Ishikawa (cell line): ENCODE data around the gene LAMB3.

Experiments used
- CEBPB ChIP-seq: IDR thresholded peaks from 2 replicates; pipeline ENCODE4 v1.6.1; 2012
- CREB1 ChIP-seq: IDR thresholded peaks from 2 replicates; pipeline ENCODE4 v1.6.1; 2012; ENCODE audit warnings: low read depth
- EGR1 ChIP-seq: IDR thresholded peaks from 2 replicates; pipeline ENCODE4 v1.6.1; 2012
- EP300 ChIP-seq: IDR thresholded peaks from 2 replicates; pipeline ENCODE4 v1.6.1; 2012; ENCODE audit warnings: borderline replicate concordance
- FOXM1 ChIP-seq: IDR thresholded peaks from 2 replicates; pipeline ENCODE4 v1.6.1; 2012; ENCODE audit warnings: low read depth, borderline replicate concordance
- NFIC ChIP-seq: IDR thresholded peaks from 2 replicates; pipeline ENCODE4 v1.6.1; 2012
- RAD21 ChIP-seq: IDR thresholded peaks from 2 replicates; pipeline ENCODE4 v1.6.1; 2012; ENCODE audit warnings: low read depth
- TAF1 ChIP-seq: IDR thresholded peaks from 2 replicates; pipeline ENCODE4 v1.6.1; 2012; ENCODE audit warnings: low read depth, mild to moderate bottlenecking
- TCF12 ChIP-seq: IDR thresholded peaks from 2 replicates; pipeline ENCODE4 v1.6.1; 2012; ENCODE audit warnings: low read depth
- TEAD4 ChIP-seq: IDR thresholded peaks from 2 replicates; pipeline ENCODE4 v1.6.1; 2012
- YY1 ChIP-seq: IDR thresholded peaks from 2 replicates; pipeline ENCODE4 v1.6.1; 2012; ENCODE audit warnings: low read depth
- ZBTB7A ChIP-seq: IDR thresholded peaks from 2 replicates; pipeline ENCODE4 v1.6.1; 2012; ENCODE audit warnings: low read depth
- TF ChIP-seq, protein P1 (sequence below): IDR thresholded peaks from 2 replicates; pipeline ENCODE4 v1.6.1; 2012
- TF ChIP-seq, protein P2 (sequence below): IDR thresholded peaks from 2 replicates; pipeline ENCODE4 v1.6.1; 2012
- TF ChIP-seq, protein P3 (sequence below): IDR thresholded peaks from 2 replicates; pipeline ENCODE4 v1.6.1; 2012; ENCODE audit warnings: low read depth, mild to moderate bottlenecking

The LAMB3 gene

DNA sequence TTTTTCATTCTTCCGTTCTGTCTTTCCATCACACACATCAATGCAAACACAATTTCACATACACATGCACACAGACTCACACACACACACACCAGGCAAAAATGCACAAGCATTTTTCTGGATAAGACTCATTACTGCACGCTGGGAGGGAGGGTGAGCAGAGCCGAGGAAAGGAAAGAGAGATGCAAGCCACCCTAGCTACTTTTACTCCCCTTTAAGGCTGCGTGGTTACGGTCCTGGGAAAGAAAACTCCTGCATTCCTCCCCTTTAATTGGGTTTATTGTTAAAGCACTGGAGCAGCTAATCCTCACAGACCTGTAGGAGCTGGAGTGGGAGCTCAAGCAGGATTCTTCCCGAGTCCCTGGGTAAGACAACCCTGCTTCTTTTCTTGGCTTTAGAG is 68.8 kb downstream of the LAMB3 start, which contains the start of gene CAMK1G:
TSS of gene CAMK1G (plus strand) at position 307 of the 400 bp plus-strand sequence. CDS start 11,270 bp downstream, outside the sequence.
- TF ChIP-seq CREB1 (no peak), EP300 (no peak), TAF1 (no peak), FOXM1 (no peak), NFIC (no peak), EGR1 (no peak), TEAD4 (no peak), YY1 (no peak), ZBTB7A (no peak), CEBPB (no peak), TCF12 (no peak), RAD21 (no peak)
- TF ChIP-seq, protein P1, sequence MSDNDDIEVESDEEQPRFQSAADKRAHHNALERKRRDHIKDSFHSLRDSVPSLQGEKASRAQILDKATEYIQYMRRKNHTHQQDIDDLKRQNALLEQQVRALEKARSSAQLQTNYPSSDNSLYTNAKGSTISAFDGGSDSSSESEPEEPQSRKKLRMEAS: no peak
- TF ChIP-seq, protein P2, sequence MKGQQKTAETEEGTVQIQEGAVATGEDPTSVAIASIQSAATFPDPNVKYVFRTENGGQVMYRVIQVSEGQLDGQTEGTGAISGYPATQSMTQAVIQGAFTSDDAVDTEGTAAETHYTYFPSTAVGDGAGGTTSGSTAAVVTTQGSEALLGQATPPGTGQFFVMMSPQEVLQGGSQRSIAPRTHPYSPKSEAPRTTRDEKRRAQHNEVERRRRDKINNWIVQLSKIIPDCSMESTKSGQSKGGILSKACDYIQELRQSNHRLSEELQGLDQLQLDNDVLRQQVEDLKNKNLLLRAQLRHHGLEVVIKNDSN: no peak
- TF ChIP-seq, protein P3, sequence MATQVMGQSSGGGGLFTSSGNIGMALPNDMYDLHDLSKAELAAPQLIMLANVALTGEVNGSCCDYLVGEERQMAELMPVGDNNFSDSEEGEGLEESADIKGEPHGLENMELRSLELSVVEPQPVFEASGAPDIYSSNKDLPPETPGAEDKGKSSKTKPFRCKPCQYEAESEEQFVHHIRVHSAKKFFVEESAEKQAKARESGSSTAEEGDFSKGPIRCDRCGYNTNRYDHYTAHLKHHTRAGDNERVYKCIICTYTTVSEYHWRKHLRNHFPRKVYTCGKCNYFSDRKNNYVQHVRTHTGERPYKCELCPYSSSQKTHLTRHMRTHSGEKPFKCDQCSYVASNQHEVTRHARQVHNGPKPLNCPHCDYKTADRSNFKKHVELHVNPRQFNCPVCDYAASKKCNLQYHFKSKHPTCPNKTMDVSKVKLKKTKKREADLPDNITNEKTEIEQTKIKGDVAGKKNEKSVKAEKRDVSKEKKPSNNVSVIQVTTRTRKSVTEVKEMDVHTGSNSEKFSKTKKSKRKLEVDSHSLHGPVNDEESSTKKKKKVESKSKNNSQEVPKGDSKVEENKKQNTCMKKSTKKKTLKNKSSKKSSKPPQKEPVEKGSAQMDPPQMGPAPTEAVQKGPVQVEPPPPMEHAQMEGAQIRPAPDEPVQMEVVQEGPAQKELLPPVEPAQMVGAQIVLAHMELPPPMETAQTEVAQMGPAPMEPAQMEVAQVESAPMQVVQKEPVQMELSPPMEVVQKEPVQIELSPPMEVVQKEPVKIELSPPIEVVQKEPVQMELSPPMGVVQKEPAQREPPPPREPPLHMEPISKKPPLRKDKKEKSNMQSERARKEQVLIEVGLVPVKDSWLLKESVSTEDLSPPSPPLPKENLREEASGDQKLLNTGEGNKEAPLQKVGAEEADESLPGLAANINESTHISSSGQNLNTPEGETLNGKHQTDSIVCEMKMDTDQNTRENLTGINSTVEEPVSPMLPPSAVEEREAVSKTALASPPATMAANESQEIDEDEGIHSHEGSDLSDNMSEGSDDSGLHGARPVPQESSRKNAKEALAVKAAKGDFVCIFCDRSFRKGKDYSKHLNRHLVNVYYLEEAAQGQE: no peak

DNA sequence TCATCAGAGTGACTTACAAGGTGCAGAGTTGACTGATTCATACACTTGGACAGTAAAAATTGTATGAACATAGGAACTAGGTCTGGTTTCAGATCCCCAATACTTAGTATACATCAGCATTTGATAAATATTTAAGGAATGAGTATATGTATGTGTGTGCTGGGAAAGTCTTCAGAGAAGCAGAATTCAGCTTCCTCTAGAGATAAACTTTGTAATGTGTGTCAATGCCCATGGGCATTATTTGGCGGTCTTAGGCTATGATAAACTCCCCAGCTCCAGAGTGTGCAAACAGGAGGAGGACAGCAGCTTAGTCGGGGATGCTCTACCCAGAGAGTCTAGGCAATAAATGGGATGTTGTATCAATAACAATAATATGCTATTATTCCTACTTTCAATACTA is 71.6 kb downstream of the LAMB3 start:
- TF ChIP-seq RAD21 (no peak), YY1 (no peak), ZBTB7A (no peak), EP300 (no peak), NFIC (no peak), EGR1 (no peak), FOXM1 (no peak), TCF12 (no peak), TEAD4 (no peak), TAF1 (no peak), CREB1 (no peak), CEBPB (no peak)
- TF ChIP-seq, protein P3: no peak
- TF ChIP-seq, protein P2: no peak
- TF ChIP-seq, protein P1: no peak

DNA sequence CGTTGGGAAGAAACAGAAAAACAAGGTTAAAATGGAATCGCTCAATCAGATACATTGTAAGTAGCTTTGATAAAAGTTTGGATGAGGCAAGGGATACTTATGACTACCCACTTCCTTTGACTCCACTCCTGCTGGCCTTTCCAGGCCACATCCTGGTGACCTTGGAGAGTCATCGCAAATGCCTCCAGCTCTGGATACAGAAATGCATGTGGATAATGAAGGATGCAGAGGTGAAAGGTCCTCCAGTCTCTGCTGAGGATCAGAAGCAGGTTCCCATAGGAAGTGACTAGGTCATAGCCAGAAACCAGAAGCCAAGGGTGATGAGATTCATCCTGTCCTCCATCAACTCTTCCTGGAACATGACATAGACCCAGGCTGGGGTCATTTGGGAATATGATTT is 74.9 kb downstream of the LAMB3 start:
- TF ChIP-seq CREB1 (no peak), FOXM1 (no peak), TAF1 (no peak), ZBTB7A (no peak), YY1 (no peak), RAD21 (no peak), TCF12 (no peak), NFIC (no peak), TEAD4 (no peak), EGR1 (no peak), CEBPB (no peak), EP300 (no peak)
- TF ChIP-seq, protein P2: no peak
- TF ChIP-seq, protein P3: no peak
- TF ChIP-seq, protein P1: no peak
